ENCODE measurements around the gene SFXN5.
"Not testable (repeated sequence)": the region's sequence is repeated elsewhere in the genome, so short reads cannot be mapped to it uniquely, and the experiment has no call there.

The SFXN5 gene

GRCh38 chr2:72917877-72918553 lies 153.5 kb downstream of the SFXN5 start:
- DNase-seq: no peak

- DNase-seq: peak; percentile 42
These were observed 154.2 kb downstream of the SFXN5 start, which contains the start of gene EMX1 for GRCh38 chr2:72917138-72917876. TSS of gene EMX1 (plus strand) at chr2:72917519. CDS start at chr2:72917853, 334 bp downstream.

GRCh38 chr2:72916743-72917137 lies 154.8 kb downstream of the SFXN5 start:
- no peak for DNase-seq

- peak; percentile 42 for DNase-seq
These were observed 155.4 kb downstream of the SFXN5 start for GRCh38 chr2:72915907-72916742.

GRCh38 chr2:72915320-72915906 lies 156.1 kb downstream of the SFXN5 start:
- no peak for DNase-seq

GRCh38 chr2:72914589-72915319 lies 156.8 kb downstream of the SFXN5 start:
- DNase-seq: no peak

- no peak for DNase-seq
These were observed 157.3 kb downstream of the SFXN5 start for GRCh38 chr2:72914206-72914559.

GRCh38 chr2:72913486-72914205 lies 157.9 kb downstream of the SFXN5 start:
- no peak for DNase-seq

- DNase-seq: no peak
These were observed 160.3 kb downstream of the SFXN5 start for GRCh38 chr2:72911256-72911655.

GRCh38 chr2:72908741-72909140 lies 162.8 kb downstream of the SFXN5 start:
- no peak for DNase-seq

- not testable (repeated sequence) for DNase-seq
These were observed 164.1 kb downstream of the SFXN5 start for GRCh38 chr2:72907369-72907768.

- no peak for DNase-seq
These were observed 170.1 kb downstream of the SFXN5 start for GRCh38 chr2:72901426-72901825.

GRCh38 chr2:72900191-72900825 lies 171.2 kb downstream of the SFXN5 start:
- DNase-seq: no peak

- DNase-seq: no peak
These were observed 173.0 kb downstream of the SFXN5 start for GRCh38 chr2:72898585-72898906.

- DNase-seq: no peak
These were observed 173.5 kb downstream of the SFXN5 start for GRCh38 chr2:72897785-72898584.

GRCh38 chr2:72896446-72896845 lies 175.1 kb downstream of the SFXN5 start:
- no peak for DNase-seq

GRCh38 chr2:72895759-72896281 lies 175.7 kb downstream of the SFXN5 start:
- DNase-seq: no peak

GRCh38 chr2:72895154-72895553 lies 176.4 kb downstream of the SFXN5 start:
- DNase-seq: no peak

- DNase-seq: no peak
These were observed 177.0 kb downstream of the SFXN5 start for GRCh38 chr2:72894514-72894913.

- peak; percentile 50 for DNase-seq
These were observed 177.8 kb downstream of the SFXN5 start for GRCh38 chr2:72893594-72894319.

Measured in stimulated activated CD4-positive, alpha-beta T cell treated with anti-CD3 and anti-CD28 coated beads, Interleukin-4, amount 100 ng/mL, for 24 hours (primary cell).